Activated naive CD4-positive, alpha-beta T cell treated with Interleukin-2 at 50 U/mL for 16 hours (primary cell): Measurements from ENCODE around the gene WDR7.

Source experiments
- DNase-seq: peaks from one replicate; pipeline ENCODE4 v3.0.0-alpha.2; 2020

The WDR7 gene

DNA sequence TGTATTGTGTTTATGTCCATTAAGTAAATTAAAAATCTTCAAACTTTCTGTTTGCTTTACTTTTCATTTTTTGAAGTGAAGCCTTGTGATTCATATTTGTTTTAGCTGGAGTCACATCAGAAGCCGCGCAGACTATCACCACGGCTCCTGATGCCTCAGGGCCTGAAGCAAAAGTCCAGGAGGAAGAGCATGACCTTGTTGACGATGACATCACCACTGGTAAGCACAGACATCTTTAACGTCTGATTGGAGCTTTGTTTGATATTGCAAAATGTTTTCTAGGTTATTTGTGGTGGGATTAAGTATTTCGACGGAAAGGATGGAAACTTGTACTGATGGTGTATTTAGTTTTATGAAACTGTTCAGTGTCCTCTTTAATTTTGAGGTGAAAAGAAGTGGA lies 164.8 kb downstream of the WDR7 start:
- DNase-seq: no peak

DNA sequence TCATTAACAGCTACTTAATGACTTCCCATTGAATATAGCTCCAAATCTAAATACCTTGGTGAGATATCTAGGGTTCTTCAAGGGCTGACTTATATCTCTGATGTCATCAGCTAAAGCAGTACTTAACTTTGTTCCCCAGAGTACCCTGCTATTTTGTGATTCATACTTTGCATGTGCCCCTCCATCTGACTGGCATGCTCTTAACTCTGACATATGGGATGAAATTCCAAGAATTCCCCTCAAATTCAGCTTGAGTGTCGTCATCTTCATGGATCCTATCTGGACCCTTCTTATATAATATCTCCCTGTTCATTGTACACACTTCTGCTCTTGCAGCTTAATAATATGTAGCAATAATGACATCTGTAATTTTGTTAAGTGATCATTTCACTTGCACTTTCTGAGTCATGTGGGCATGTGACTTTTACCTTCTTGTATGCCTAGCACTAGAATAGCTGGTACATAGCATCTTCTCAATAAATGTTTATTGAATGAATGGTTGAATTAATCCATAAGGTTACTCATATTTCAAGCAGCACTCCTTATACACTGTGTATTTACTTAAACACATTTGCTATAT lies 172.9 kb downstream of the WDR7 start:
- DNase-seq: no peak

DNA sequence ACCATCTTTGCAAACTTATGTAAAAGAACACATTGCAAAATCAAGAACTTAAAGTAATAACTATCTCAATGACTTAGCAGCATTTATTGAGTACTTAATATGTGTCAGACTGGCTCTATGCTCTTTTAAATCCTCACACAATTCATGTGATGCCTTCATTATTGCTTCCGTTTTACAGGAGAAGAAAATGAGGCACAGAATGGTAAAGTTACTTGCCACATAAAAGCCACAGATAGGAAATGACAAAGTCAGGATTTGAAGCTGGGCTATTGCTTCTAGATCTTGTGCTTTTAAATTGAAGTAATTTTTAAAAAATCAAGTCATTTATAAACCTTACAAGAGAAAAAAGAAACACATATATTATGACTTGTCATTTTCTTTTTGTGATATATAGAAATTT lies 174.2 kb downstream of the WDR7 start:
- no peak for DNase-seq

DNA sequence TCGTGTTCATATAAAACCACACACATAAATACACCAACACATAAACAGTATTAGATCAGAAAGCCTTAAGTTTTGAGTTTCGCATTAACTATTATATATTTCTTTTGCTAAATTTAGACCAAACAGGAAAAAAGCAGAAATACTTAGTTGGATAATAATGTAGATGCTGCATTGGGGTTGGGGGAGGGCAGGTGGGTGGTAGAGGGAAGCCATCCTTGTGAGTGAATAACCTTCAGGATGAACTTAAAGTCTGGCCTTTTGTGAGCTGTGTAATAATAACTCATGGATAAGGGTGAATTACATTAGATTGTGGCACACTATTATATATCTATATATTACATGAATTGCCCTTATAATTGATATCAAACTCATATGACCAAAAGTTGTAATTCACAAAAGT lies 174.7 kb downstream of the WDR7 start:
- no peak for DNase-seq

DNA sequence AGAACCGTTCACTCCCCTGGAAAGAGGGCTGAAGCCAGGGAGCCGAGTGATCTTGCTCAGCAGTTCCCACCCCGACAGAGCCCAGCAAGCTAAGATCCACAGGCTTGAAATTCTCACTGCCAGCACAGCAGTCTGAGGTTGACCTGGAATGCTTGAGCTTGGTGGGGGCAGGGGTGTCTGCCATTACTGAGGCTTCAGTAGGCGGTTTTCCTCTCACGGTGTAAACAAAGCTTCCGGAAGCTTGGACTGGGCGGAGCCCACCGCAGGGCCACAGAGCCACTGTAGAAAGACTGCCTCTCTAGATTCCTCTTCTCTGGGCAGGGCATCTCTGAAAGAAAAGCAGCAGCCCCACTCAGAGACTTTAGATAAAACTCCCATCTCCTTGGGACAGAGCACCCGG lies 180.8 kb downstream of the WDR7 start:
- no peak for DNase-seq

DNA sequence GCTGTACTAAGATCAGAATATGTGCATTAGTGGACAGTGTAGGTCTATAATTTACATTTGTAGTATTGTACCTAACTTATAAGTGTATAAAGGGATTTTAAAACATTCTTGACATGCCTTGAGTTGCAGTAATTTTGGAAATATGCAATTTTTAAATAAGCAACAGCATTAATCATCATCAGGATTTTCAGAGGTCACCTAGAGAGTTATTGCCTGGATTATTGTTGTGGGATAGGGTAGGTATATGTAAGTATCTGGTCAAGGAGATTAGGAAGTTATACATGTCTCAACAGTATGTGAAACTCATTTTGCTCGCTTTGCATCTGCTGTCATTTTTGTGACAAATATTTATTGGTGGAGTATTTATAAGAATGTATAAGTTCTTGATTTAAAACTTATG lies 184.2 kb downstream of the WDR7 start:
- no peak for DNase-seq

DNA sequence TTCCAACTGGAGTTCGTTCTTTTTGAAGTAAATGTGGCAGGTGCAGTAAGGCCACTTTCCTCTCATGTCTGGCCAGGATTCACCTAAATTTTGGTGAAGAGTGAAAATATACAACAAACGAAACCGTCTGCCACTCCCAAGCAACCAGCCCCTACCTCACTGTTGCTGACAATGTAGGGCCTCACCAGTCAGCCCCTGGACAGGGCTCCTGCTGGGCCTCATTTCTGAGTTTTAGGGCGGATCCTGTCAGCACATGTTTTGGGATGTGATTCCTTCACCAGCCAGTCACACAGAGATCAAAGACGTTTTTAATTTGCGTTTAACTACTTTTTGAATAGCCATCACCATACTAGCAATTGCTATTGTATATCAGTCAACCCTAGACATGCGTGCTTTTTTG lies 185.0 kb downstream of the WDR7 start:
- no peak for DNase-seq

DNA sequence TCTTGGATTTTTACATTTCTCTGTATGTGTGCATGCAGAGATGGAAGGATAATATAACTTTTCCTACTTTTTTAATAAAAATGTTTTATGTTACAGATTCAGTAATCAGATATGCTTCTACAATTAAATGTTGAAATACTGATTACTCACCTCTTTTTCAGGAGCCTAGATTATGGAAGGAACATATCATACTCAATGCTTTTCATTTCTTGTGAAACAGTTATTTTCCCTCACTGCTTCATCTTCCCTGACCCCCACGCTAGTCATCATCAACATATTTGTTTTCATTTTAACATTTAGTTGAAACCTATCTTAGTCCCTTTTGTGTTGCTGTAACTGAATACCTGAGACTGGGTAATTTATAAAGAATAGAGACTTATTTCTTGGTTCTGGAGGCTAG lies 190.7 kb downstream of the WDR7 start:
- no peak for DNase-seq

DNA sequence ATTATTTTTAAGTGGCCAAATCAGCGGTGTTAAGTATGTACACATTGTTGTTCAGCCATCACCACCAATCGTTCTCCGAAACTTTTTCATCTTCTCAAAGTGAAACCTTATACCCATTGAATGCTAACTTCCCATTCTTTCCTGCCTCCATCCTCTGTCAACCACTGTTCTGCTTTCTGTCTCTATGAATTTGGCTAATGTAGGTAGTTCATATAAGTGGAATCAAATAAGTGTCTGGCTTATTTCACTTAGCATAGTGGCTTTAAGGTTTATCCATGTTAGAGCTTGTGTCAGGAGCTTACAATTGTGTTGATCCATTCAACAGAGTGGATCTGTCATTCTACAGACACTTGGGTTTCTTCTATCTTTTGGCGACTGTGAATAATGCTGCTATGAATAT lies 192.1 kb downstream of the WDR7 start:
- no peak for DNase-seq

DNA sequence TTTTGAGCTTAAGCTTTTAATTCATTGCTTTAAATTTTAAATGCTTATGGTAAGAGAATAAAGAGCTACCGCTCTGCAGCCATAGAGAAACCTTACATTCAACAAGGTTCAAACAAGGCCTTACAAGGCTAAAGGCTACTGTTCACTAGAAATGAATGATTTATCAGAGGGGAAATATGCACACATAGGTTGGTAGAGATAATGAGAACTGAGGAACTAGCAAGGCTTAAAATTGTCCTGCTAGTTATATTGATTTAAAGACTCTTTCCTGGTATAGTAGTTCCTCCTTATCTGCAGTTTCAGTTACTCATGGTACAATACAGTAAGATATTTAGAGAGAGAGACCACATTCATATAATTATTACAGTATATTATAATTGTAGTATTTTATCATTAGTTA lies 193.4 kb downstream of the WDR7 start:
- no peak for DNase-seq

DNA sequence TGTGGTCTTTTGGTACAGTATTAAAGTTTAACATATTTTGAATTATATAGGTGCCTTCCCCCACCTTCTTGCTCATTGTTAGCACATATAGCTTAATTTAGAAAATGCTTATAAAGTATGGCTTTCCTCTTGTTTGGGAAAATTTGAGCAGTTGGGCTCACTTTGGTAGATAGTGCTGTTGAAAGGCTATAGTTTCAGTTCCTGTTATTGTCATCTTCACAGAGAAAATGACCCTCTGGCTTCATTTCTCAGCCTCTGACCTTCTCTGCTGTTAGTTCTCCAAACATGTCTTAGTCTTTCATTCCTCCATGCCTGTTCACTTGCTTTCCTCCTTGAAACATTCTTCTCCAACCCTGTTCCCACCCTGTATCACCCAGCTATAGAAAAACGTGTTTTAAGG lies 200.6 kb downstream of the WDR7 start:
- no peak for DNase-seq

DNA sequence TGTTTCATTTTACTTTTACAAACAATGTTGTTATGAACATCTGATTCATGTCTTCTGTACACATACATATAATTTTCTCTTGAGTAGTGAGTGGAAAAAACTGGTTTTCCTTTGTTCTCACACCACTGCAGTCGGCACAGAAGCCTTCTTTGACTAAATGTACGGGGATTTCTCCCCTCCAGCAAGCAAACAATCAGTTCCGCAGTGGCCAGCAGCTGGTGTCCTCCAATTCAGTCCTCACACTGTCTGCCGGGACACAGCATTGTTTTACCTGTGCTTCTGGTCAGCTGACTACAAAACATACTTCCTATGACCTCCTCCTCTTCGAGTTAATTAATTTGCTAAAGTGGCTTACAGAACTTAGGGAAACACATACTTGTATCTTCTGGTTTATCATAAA lies 202.8 kb downstream of the WDR7 start:
- no peak for DNase-seq

DNA sequence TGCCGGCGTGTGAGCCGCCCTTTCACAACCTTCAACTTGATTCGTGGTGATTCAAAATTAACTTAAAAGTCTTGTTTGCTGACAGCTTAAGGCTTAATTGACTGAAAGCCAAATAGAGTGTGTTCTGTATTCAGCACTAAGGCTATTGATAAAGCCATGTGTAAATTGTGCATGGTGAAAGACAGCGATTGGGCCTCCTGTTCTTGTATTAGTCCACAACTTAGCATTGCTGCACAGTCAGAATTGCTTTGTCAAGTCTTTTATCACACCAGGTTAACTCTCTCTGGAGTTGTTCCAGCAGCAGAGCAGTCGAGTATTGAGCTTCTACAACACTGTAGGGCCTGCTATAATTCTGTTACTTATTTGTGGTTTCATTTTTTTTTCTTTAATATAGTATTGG lies 210.1 kb downstream of the WDR7 start:
- no peak for DNase-seq

DNA sequence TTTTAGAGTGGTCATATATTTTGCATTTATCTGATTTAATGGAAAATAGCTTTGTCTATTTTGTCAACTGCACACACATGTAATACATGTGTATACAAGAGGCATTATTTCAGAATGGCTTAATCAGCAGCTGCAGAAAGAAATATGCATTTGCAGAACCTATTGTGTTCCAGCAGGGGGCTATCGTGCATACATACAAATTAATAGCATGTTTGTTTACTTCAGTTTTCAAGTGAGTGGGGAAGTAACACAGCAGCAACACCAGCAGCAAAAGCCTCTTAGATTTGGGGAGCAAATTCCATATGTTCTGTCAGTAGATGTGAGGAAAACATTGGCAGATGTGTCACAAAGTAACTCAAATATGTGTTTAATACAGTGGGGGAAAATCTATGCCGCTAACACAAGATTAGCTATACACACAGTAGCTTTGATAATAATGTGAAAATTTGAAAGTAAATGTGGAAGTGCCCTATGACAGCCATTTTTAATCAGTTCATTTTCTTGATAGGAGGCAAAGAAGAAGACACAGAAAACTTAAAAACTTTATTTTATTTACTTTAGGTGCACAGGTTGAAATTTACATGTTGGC lies 218.1 kb downstream of the WDR7 start:
- no peak for DNase-seq

DNA sequence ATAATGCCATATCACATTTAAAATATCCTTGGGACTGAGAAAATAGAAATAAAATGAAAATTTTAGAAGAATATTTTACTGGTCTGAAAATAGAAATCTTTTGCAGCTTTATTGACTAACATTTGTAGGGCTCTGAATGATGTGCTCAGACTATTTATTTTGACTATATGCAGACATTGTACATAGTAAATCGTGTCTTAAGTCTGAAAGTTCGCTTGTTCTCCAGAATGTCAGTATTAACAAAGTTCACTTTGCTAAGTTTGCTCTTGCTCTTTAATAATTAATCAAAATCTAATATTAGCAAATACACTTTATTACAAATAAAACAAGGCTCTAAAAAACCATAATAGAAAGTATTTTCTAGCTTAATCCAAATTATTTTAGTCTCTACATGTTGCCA lies 219.8 kb downstream of the WDR7 start:
- no peak for DNase-seq

DNA sequence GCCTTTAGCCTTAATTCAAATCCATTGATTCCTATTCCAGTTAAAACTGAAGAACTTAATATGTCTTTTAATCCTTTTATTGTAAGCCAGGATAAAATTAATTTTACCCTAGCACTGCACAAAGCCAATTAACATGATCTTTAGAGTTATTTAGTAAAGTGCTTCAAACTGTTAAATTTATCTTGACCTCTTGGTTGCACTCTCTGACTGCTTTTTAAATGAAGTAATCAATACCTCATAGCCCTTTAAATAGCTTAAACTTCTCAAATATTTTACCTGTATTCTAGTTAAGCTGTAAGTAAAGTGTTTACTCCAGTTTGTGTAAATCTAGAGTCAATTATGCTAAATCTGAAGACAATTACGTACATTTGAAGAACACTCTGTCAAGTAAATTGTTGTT lies 221.0 kb downstream of the WDR7 start:
- no peak for DNase-seq

DNA sequence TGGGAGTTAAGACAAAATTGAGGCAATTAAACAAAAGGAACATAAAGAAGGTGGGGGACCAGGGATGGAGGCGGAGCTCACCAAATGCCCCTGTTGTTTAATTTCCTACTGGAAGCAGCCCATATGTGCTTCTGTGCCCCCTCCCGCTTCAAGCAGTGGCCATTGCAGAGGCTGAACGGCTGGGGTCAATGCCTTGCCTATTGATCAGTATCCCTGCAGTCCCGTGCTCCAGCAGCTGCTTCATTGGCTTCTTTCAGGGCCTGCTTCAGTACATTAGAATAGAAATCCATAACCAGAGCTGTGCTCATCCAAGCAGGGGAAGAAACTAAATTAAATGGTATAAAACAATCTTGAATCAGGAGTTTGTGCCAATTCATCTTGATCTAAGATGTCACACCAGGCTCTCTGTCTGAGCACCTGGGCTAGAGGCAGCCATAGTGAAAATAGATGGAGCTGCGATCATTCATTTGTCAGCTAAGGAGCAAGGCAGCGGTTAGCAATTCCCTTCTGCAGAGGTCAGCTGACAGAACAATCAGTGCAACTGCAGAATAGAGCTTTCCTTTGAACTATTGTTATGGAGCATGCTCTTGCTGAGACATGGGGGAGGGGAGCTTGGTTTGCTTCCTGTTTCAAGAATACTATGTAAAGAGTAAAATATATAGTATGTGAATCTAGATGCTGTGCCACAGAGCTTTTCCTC lies 222.4 kb downstream of the WDR7 start:
- no peak for DNase-seq

DNA sequence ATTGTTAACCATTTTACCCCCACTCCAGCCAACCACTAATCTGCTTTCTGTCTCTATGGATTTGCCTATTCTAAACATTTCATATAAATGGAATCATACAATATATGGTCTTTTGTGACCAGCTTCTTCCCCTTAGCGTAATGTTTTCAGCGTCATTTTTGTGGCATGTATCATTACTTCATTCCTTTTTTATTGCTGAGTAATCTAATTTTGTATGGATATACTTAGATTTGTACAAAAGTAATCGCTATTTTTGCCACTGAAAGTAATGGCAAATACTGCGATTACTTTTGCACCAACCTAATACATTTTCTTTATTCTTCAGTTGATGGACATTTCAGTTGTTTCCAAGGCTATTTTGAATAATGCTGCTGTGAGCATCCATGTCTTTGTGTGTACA lies 227.6 kb downstream of the WDR7 start:
- DNase-seq: no peak

DNA sequence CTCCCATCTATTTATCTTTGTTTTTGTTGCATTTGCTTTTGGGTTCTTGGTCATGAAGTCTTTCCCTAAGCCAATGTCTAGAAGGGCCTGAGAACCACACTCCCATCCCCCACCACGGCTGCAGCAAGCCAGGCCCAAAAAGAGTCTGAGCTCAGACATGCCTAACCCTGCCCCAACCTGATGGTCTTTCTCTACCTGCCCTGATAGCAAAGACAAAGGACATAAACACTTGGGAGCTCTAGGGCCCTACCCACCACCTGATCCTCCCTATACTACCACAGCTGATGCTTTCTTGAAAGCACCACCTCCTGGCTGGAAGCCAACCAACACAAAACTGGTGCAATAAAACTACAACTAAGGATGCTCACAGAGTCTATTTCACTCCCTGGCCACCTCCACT lies 233.4 kb downstream of the WDR7 start:
- DNase-seq: no peak

DNA sequence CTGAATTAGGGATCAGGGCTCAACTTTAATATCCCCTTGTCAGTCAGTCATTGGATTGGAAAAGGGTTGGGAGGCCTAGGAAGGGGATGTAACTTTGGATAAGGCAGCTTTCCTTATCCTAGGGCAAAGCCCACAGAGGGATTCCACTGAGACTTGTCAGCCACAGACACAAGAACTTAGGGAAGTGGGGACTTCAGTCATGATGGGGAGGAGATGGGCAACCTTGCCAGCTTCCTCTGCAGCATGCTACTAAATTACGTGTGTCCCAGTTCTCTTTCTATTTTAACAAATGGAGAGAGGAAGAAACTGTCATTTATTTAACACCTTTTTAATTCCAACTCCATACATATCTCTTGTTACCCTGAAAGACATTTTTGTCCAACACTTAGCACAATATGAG lies 237.8 kb downstream of the WDR7 start:
- no peak for DNase-seq

DNA sequence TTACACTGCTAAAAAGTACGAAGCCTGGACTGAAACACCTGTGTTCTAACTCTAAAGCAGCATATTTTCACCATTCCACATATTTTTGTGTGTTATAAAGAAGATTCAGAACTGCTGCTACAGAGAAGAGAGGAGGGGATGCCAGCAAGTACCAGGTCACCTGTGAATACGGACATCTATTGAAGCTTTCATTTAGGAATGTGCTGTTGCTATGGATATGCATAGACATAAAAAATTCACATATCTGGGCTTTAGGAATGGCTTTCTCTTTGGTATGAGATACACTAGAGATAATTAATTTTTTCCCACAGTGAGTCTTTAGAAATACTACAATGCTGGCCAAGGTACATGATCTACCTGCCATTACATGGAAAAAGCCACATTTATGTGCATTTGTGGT lies 238.5 kb downstream of the WDR7 start:
- no peak for DNase-seq

DNA sequence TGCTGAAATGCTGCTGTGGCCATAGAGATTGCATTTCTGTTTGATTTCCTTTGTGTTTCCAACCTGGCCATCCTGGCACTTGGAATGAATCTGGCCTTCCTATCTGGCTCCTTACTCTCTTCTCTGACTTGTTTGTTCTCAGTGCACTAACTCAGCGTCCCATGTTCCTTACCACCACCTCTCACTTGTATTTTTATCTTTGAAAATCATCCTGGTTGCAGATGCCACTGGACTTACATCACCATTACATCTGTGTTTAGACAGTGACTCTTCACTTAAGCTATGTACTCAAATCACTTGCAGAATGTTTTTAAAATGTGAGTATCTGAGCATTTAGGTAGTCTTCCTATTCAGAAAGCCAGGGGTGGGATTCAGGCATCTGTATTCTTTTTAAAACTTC lies 239.5 kb downstream of the WDR7 start:
- DNase-seq: no peak

DNA sequence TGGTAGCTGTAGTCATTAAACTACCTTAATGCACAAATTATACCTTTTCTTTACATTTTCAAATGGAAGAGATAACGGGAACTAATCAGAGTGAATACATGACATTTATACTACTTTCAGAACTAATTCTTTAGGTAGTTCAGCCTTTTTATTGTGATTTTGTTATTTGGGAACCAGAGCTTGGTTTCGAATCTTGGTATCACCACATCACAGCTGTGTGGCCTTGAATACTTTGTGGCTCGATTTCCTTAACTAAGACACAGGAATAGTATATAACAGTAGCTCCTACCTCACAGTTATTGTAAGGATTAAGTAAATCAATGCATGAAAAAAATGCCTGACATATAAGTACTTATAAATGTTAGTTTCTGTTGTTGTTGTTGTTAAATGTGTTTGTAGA lies 240.0 kb downstream of the WDR7 start:
- DNase-seq: no peak

DNA sequence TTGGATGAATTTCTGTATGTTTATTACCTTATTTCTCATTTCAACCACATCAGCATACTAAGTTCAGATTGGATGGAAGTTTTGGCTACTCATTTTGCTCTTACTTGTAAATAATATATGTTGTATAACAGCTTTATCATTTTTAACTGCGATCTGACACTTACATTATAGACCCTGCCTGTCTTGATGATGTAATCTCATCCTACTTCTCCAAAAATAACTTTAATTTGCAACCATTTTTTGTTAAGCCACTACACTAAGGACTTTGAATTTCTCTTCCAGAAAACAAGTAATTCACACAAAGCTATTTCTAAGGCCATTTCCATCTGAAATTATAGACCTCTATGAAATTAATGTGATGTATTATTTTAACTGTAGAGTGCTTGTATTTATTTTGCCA lies 240.7 kb downstream of the WDR7 start:
- DNase-seq: no peak

DNA sequence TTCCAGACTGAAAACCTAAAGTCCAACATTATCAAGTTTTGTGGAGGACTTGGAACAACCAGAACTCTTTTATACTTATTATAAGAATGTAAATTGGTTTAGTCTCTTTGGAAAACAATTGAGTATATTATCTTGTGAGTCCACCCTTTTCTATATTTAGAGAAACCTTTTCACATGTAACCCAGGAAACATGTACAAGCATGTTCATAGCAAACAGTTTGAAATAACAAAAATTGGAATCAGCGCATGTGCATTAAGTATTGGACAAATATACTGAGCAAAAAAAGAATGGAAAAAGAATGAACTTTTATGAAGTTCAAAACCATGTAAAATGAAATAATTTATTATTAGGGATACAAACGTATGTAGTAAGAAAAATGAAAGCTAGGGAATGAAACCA lies 246.0 kb downstream of the WDR7 start:
- no peak for DNase-seq
